KMS-11 (cell line): ENCODE measurements around the gene PCDHGA10.
"Not testable (repeated sequence)": the region's sequence is repeated elsewhere in the genome, so short reads cannot be mapped to it uniquely, and the experiment has no call there.

ENCODE experiments used
- H2AFZ ChIP-seq: fragments of 200-600 bp; sonication (generic); 2 replicates; pipeline ENCODE4 v1.6.1; 2016; ENCODE audit warnings: antibody characterized with exemption, mixed run types, low read depth
- H3K27ac ChIP-seq: fragments of 200-600 bp; sonication (generic); 2 replicates; pipeline ENCODE4 v1.6.1; 2016; ENCODE audit warnings: mild to moderate bottlenecking, mixed run types
- H3K27me3 ChIP-seq: fragments of 200-600 bp; sonication (generic); 2 replicates; pipeline ENCODE4 v1.6.1; 2017; ENCODE audit warnings: mild to moderate bottlenecking, low read depth, mixed run types, moderate library complexity; ENCODE audit not compliant: insufficient read depth
- H3K36me3 ChIP-seq: fragments of 200-600 bp; sonication (generic); 2 replicates; pipeline ENCODE4 v1.6.1; 2017; ENCODE audit warnings: mild to moderate bottlenecking, mixed run types; ENCODE audit not compliant: insufficient read depth
- H3K4me1 ChIP-seq: fragments of 200-600 bp; sonication (generic); 2 replicates; pipeline ENCODE4 v1.6.1; 2016; ENCODE audit warnings: mild to moderate bottlenecking, low read depth, mixed run types; ENCODE audit not compliant: poor library complexity, severe bottlenecking
- H3K4me2 ChIP-seq: fragments of 200-600 bp; sonication (generic); 2 replicates; pipeline ENCODE4 v1.7.0; 2016; ENCODE audit warnings: mild to moderate bottlenecking, mixed run types
- H3K4me3 ChIP-seq: fragments of 200-600 bp; sonication (generic); IDR thresholded peaks from 2 replicates; pipeline ENCODE4 v1.6.1; 2017; ENCODE audit warnings: low read depth, low read length, mixed read lengths; ENCODE audit not compliant: insufficient read depth
- H3K79me2 ChIP-seq: fragments of 200-600 bp; sonication (generic); 2 replicates; pipeline ENCODE4 v1.6.1; 2016; ENCODE audit warnings: low read depth, mixed run types; ENCODE audit not compliant: insufficient read depth
- H3K9ac ChIP-seq: fragments of 200-600 bp; sonication (generic); 2 replicates; pipeline ENCODE4 v1.6.1; 2016; ENCODE audit warnings: mild to moderate bottlenecking, mixed run types
- H4K20me1 ChIP-seq: fragments of 200-600 bp; sonication (generic); 2 replicates; pipeline ENCODE4 v1.6.1; 2016; ENCODE audit warnings: mild to moderate bottlenecking, mixed run types; ENCODE audit not compliant: insufficient read depth
- TF ChIP-seq, protein P1 (sequence below): fragments of 200-600 bp; sonication (generic); conservative IDR thresholded peaks from 2 replicates; pipeline ENCODE4 v1.6.1; 2017; ENCODE audit warnings: low read depth, mild to moderate bottlenecking, antibody characterized with exemption, low read length, moderate library complexity, mixed read lengths

PCDHGA10 gene

DNA sequence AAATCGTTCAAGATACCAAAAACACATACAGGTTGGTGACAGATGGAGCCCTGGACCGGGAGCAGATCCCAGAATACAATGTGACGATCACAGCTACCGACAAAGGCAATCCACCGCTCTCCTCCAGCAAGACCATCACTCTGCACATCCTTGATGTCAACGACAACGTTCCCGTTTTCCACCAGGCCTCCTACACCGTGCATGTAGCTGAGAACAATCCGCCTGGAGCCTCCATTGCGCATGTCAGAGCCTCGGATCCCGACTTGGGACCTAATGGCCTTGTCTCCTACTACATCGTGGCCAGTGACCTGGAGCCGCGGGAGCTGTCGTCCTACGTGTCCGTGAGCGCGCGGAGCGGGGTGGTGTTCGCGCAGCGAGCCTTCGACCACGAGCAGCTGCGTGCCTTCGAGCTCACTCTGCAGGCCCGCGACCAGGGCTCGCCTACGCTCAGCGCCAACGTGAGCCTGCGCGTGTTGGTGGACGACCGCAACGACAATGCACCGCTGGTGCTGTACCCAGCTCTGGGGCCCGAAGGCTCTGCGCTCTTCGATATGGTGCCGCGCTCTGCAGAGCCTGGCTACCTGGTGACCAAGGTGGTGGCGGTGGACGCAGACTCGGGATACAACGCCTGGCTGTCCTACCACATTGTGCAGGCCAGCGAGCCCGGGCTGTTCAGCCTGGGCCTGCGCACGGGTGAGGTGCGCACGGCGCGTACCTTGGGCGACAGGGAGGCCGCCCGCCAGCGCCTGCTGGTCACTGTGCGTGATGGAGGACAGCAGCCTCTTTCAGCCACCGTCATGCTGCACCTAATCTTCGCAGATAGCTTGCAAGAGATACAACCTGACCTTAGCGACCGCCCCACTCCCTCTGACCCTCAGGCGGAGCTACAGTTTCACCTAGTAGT lies 41.0 kb upstream of the PCDHGA10 start:
- H3K4me3 ChIP-seq: no peak overlapping the region
- no peaks in the 10 kb centered on the region for H3K27me3 ChIP-seq
- no peaks in the 10 kb centered on the region for H3K36me3 ChIP-seq
- no peak overlapping the region for H2AFZ ChIP-seq
- no peaks in the 10 kb centered on the region for H4K20me1 ChIP-seq
- no peak overlapping the region for H3K9ac ChIP-seq
- H3K79me2 ChIP-seq: no peaks in the 10 kb centered on the region
- no peak overlapping the region for H3K4me2 ChIP-seq
- TF ChIP-seq, protein P1, sequence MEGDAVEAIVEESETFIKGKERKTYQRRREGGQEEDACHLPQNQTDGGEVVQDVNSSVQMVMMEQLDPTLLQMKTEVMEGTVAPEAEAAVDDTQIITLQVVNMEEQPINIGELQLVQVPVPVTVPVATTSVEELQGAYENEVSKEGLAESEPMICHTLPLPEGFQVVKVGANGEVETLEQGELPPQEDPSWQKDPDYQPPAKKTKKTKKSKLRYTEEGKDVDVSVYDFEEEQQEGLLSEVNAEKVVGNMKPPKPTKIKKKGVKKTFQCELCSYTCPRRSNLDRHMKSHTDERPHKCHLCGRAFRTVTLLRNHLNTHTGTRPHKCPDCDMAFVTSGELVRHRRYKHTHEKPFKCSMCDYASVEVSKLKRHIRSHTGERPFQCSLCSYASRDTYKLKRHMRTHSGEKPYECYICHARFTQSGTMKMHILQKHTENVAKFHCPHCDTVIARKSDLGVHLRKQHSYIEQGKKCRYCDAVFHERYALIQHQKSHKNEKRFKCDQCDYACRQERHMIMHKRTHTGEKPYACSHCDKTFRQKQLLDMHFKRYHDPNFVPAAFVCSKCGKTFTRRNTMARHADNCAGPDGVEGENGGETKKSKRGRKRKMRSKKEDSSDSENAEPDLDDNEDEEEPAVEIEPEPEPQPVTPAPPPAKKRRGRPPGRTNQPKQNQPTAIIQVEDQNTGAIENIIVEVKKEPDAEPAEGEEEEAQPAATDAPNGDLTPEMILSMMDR: no peak
- no peak overlapping the region for H3K27ac ChIP-seq
- H3K4me1 ChIP-seq: no peaks in the 10 kb centered on the region

DNA sequence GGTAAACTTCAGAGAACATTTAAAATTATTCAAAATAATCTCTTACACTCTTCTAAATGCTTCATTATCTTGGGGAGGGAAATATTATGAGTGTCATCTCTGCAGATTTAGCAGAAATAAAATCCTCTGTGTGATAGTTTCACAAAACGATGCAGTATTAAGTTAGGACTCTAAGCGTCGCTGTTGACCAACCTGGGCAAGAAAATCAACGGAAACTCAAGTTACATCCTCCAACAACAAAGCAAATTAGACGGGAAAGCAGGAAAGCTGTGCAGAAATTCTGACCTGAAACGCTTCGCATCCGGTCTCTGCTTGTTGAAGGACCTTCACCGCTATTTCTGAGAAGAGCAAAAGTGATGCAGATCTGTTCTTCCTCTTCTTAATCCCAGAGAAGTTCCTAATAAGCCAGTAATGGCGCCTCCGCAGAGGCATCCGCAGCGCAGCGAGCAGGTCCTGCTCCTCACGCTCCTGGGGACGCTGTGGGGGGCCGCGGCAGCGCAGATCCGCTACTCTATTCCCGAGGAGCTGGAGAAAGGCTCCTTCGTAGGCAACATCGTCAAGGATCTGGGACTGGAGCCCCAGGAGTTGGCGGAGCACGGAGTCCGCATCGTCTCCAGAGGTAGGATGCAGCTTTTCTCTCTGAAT lies 39.0 kb upstream of the PCDHGA10 start, which contains the start of gene PCDHGA6:
Gene PCDHGA6, plus strand, starts transcription at position 219 of the 645 bp plus-strand sequence. Its CDS starts 193 bp downstream, at position 412.
- H2AFZ ChIP-seq: no peak within 1 kb of the TSS
- H3K79me2 ChIP-seq: no peaks in the 10 kb centered on the region
- no peaks in the 10 kb centered on the region for H3K27me3 ChIP-seq
- H3K27ac ChIP-seq: no peak within 1 kb of the TSS
- TF ChIP-seq, protein P1: no peak
- H3K9ac ChIP-seq: no peak within 1 kb of the TSS
- H4K20me1 ChIP-seq: no peaks in the 10 kb centered on the region
- no peak within 1 kb of the TSS for H3K4me3 ChIP-seq
- no peaks in the 10 kb centered on the region for H3K36me3 ChIP-seq
- no peaks in the 10 kb centered on the region for H3K4me1 ChIP-seq
- no peak within 1 kb of the TSS for H3K4me2 ChIP-seq

DNA sequence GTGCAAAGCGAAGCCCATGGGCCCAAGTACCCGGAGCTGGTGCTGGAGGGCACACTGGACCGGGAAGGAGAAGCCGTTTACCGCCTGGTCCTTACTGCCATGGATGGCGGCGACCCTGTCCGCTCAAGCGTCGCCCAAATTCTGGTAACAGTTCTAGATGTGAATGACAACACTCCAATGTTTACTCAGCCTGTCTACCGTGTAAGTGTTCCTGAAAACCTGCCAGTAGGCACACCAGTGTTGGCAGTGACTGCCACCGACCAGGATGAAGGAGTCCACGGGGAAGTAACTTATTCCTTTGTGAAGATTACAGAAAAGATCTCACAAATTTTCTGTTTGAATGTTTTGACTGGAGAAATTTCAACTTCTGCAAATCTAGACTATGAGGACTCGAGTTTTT lies 38.2 kb upstream of the PCDHGA10 start:
- TF ChIP-seq, protein P1: no peak
- Histone ChIP-seq H3K79me2 (no peaks in the 10 kb centered on the region), H3K4me3 (no peak overlapping the region), H4K20me1 (no peaks in the 10 kb centered on the region), H3K4me1 (no peaks in the 10 kb centered on the region), H2AFZ (no peak overlapping the region), H3K27me3 (no peaks in the 10 kb centered on the region), H3K36me3 (no peaks in the 10 kb centered on the region), H3K4me2 (no peak overlapping the region), H3K9ac (no peak overlapping the region), H3K27ac (no peak overlapping the region)

DNA sequence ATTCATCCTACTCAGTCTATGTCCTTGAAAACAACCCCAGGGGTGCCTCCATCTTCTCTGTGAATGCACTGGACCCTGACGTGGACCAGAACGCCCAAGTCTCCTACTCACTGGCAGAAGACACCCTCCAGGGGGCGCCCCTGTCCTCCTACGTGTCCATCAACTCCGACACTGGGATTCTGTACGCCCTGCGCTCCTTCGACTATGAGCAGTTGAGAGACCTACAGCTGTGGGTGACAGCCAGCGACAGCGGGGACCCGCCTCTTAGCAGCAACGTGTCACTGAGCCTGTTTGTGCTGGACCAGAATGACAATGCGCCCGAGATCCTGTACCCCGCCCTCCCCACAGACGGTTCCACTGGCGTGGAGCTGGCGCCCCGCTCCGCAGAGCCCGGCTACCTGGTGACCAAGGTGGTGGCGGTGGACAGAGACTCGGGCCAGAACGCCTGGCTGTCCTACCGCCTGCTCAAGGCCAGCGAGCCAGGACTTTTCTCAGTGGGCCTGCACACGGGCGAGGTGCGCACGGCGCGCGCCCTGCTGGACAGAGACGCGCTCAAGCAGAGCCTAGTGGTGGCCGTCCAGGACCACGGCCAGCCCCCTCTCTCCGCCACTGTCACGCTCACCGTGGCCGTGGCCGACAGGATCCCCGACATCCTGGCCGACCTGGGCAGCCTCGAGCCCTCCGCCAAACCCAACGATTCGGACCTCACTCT lies 37.2 kb upstream of the PCDHGA10 start:
- not testable (repeated sequence) for H3K36me3 ChIP-seq, H3K79me2 ChIP-seq, H2AFZ ChIP-seq, H3K27me3 ChIP-seq, H3K27ac ChIP-seq, H3K9ac ChIP-seq, H3K4me3 ChIP-seq, H3K4me2 ChIP-seq, H3K4me1 ChIP-seq, H4K20me1 ChIP-seq
